Measurements from ENCODE around the gene LYSMD4. TPM values are rescaled to one million over a fixed set of nuclear protein-coding genes. Genes with fewer than 3 reads are reported as not detected.
A peak's percentile ranks its signal among the peaks of the same experiment; 100 is the strongest.

The LYSMD4 gene
- total RNA-seq, 4 donors from 2014 or later: 6.5 to 26.8 (median 13.3) TPM

DNA sequence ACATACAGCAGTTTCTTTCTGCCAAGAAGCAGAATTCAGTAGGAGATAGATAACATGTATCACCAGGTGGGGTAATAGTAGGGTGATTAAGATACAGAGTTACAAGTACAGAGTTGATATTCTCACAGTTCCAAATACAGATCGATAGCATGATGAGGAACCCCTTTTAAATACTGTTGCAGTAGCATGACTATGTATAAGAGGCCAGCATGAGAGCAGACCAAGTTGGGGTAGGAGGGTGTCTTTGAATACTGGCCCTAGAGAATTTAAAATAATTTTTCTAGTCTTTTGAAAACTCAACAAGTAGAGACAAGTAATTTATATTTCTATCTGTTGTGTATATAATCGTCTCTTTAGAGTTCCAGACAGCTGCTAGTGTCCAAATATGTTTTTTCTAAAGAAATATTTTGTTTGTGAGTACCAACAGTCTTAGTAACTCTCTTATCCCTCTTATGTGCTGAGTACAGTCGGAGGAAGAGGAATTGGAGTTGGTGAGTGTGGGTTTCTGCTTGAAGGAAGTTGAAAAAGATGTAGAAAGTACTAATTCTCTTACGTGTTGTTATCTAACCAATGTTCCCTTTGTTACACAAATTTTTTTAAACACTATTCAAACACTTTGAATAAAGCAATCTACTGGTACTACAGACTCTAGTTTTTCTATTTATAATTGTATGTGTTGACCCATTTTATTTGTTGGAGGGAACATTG lies 30.2 kb downstream of the LYSMD4 start:
- DNase-seq: no peak
- Histone ChIP-seq H3K4me3 (no peak overlapping the region), H3K4me1 (peaks cover 0 to 8% of the 10 kb centered on the region in 2 donors), H3K36me3 (no peaks in the 10 kb centered on the region), H3K27ac (peak overlapping the region; percentile 91 to 98), H3K9me3 (no peaks in the 10 kb centered on the region), H3K27me3 (no peaks in the 10 kb centered on the region)
- intact Hi-C loops (cut with DNase I; ENCODE audit: low total_unique reads): loop anchor here (10.0 kb wide), 1 partner anchor 138 kb away; the partner anchor contains the start of gene MEF2A
- TF ChIP-seq, protein P1, sequence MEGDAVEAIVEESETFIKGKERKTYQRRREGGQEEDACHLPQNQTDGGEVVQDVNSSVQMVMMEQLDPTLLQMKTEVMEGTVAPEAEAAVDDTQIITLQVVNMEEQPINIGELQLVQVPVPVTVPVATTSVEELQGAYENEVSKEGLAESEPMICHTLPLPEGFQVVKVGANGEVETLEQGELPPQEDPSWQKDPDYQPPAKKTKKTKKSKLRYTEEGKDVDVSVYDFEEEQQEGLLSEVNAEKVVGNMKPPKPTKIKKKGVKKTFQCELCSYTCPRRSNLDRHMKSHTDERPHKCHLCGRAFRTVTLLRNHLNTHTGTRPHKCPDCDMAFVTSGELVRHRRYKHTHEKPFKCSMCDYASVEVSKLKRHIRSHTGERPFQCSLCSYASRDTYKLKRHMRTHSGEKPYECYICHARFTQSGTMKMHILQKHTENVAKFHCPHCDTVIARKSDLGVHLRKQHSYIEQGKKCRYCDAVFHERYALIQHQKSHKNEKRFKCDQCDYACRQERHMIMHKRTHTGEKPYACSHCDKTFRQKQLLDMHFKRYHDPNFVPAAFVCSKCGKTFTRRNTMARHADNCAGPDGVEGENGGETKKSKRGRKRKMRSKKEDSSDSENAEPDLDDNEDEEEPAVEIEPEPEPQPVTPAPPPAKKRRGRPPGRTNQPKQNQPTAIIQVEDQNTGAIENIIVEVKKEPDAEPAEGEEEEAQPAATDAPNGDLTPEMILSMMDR (IDR thresholded peaks at IDR 0.05): no peak
- no peak for TF ChIP-seq POLR2A (IDR thresholded peaks at IDR 0.05)

DNA sequence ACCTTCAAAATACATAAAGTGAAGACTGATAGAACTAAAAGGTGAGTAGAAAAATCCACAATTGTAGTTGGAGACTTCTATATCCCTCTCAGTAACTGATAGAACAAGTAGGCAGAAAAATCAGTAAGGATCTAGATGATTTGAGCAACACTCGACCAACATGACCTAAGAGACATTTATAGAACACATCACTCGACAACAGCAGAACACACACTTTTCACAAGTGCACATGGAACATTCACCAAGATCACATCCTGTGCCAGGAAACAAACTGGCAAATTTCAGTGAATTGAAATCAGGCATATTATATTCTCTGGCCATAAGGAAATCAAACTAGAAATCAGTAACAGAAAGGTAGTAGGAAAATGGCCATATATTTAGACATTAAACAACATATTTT lies 37.1 kb downstream of the LYSMD4 start:
- intact Hi-C loops (cut with DNase I; ENCODE audit: low total_unique reads): no loop called here
- Histone ChIP-seq H3K4me3 (no peak overlapping the region), H3K27ac (peak overlapping the region in 1 of 2 donors; percentile 83), H3K9me3 (no peaks in the 10 kb centered on the region), H3K27me3 (no peaks in the 10 kb centered on the region), H3K36me3 (no peaks in the 10 kb centered on the region), H3K4me1 (no peaks in the 10 kb centered on the region)
- TF ChIP-seq POLR2A (IDR thresholded peaks at IDR 0.05): no peak
- TF ChIP-seq, protein P1 (IDR thresholded peaks at IDR 0.05): no peak
- no peak for DNase-seq

DNA sequence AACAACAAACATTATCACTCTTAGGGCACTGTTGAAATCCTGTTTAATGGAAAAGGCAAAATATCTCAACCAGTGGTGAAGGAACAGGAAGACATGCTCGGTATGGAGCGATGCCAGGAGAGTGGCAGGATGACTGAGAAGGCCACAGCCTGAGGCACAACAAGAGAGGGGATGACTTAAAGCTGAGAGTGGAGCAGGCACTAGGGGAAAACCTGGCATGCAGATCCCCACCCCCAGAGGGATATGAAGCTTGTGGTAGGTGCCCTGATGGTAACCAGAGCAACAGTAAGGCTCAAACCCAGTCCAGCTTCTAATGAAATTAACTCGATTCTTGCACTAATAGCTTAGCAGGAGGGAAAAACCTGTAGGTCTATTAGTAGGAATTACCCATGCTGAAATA lies 40.4 kb downstream of the LYSMD4 start:
- Histone ChIP-seq H3K4me1 (no peaks in the 10 kb centered on the region), H3K36me3 (no peaks in the 10 kb centered on the region), H3K27me3 (no peaks in the 10 kb centered on the region), H3K9me3 (no peaks in the 10 kb centered on the region), H3K4me3 (no peak overlapping the region), H3K27ac (peak overlapping the region in 1 of 2 donors; percentile 83)
- TF ChIP-seq, protein P1 (IDR thresholded peaks at IDR 0.05): no peak
- TF ChIP-seq POLR2A (IDR thresholded peaks at IDR 0.05): no peak
- no peak for DNase-seq
- intact Hi-C loops (cut with DNase I; ENCODE audit: low total_unique reads): no loop called here

DNA sequence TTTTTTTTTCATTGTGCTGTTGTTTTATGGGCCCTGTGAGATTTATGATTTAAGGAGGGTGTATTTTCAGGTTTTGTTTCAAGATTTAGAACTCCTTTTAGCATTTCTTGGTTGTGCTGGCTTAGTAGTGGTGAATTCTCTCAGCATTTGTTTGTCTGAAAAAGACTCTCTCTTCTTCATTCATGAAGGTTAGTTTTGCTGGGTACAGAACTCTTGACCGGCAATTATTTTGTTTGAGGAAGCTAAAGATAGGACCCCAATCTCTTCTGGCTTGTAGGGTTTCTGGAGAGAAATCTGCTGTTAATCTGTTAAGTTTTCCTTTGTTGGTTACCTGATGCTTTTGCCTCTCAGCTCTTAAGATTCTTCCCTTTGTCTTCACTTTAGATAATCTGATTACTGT lies 46.9 kb downstream of the LYSMD4 start:
- DNase-seq: no peak
- Histone ChIP-seq H3K36me3 (no peaks in the 10 kb centered on the region), H3K27ac (no peak overlapping the region), H3K4me3 (no peak overlapping the region), H3K27me3 (no peaks in the 10 kb centered on the region), H3K4me1 (no peaks in the 10 kb centered on the region), H3K9me3 (peaks cover 0 to 6% of the 10 kb centered on the region in 2 donors)
- intact Hi-C loops (cut with DNase I; ENCODE audit: low total_unique reads): no loop called here
- TF ChIP-seq, protein P1 (IDR thresholded peaks at IDR 0.05): no peak
- no peak for TF ChIP-seq POLR2A (IDR thresholded peaks at IDR 0.05)

DNA sequence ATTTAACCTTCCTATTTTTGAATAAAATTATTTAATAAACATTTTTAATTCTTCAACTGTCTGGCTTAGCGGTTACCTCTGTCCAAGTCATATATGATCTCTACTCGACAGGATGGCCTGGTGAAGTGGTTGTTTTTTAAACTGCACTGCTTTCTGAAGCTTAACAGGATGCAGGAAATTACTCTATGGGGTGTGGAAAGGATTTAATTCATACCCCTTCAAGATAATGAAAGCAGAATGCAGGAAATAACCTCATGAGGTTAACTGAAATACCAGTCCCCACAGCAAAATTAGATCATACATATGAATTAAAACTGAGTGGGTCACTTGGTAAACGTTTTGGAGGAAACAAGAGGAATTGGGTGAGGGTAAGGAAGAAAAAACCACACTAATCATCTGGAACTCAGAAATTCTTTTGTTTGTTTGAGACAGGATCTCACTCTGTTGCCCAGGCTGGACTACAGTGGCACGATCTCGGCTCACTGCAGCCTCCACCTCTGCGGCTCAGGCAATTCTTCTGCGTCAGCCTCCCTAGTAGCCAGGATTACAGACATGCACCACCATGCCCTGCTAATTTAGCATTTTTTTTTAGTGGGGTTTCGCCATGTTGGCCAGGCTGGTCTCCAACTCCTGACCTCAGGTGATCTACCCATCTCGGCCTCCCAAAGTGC lies 50.1 kb downstream of the LYSMD4 start:
- DNase-seq: no peak
- no peaks in the 10 kb centered on the region for H3K27me3 ChIP-seq
- H3K4me3 ChIP-seq: no peak overlapping the region
- H3K36me3 ChIP-seq: no peaks in the 10 kb centered on the region
- H3K9me3 ChIP-seq: peaks cover 0 to 6% of the 10 kb centered on the region in 2 donors
- TF ChIP-seq, protein P1 (IDR thresholded peaks at IDR 0.05): no peak
- no peak for TF ChIP-seq POLR2A (IDR thresholded peaks at IDR 0.05)
- H3K4me1 ChIP-seq: no peaks in the 10 kb centered on the region
- peak overlapping the region; percentile 46 to 70 for H3K27ac ChIP-seq
- intact Hi-C loops (cut with DNase I; ENCODE audit: low total_unique reads): no loop called here

All from uterus (tissue), 4 donors.